ENCODE measurements around the gene PCED1B.
"Not testable (repeated sequence)": the region's sequence is repeated elsewhere in the genome, so short reads cannot be mapped to it uniquely, and the experiment has no call there.

Gene PCED1B

DNA sequence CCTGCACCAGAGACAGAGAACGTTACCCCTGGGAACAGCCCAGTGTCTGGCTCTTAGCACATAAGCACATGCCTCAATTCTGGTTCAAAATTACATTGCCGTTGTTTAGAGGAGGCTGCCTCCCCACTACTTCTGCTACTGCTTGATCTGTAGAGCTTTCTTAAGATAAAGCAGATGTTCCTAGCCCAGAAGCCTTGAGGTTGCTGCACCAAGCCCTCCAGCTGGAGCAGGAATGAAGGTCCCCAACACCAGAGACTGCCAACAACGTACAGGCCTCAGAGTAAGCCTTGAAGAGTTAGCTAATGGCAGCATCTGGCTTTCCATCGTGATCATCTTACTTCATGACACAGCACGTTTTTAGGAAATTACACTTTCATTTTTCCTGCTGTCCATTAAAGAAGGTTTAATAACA, 35.1 kb downstream of the PCED1B start:
- no peak overlapping the region for H3K9ac ChIP-seq (ENCODE audit: low read length)
- H2BK12ac ChIP-seq (ENCODE audit: low read length), result no peak overlapping the region
- H2BK5ac ChIP-seq (ENCODE audit: low read depth, low read length, poor library complexity), result no peak overlapping the region
- H4K8ac ChIP-seq (ENCODE audit: low read depth, low read length), result no peak overlapping the region
- no peak overlapping the region for H3K23ac ChIP-seq (ENCODE audit: low read length)
- no peaks in the 10 kb centered on the region for H3K27me3 ChIP-seq (ENCODE audit: insufficient read depth, low read length)
- H3K18ac ChIP-seq (ENCODE audit: low read length), result no peak overlapping the region
- H4K91ac ChIP-seq (ENCODE audit: low read depth, low read length), result no peak overlapping the region
- H3K36me3 ChIP-seq (ENCODE audit: control insufficient read depth in 1 of 2, insufficient read depth in 2 of 2, low read length in 2 of 2), result no peaks in the 10 kb centered on the region
- no peak overlapping the region for H4K12ac ChIP-seq (ENCODE audit: low read depth, low read length)
- H3K4me2 ChIP-seq (ENCODE audit: low read length), result no peak overlapping the region
- H2AK5ac ChIP-seq (ENCODE audit: low read length), result no peak overlapping the region
- H3K9me3 ChIP-seq (ENCODE audit: insufficient read depth, low read depth, low read length), result no peaks in the 10 kb centered on the region
- no peak overlapping the region for H3K14ac ChIP-seq (ENCODE audit: low read length)
- no peaks in the 10 kb centered on the region for H3K79me1 ChIP-seq (ENCODE audit: low read length)
- no peak overlapping the region for H3K4me3 ChIP-seq (ENCODE audit: low read depth, low read length)
- WGBS (ENCODE audit: extremely low coverage, insufficient coverage, insufficient read length), result no CpG with 5 or more reads among the region's 5 CpGs
- no peak overlapping the region for H3K4ac ChIP-seq (ENCODE audit: low read depth, low read length)
- H2AFZ ChIP-seq (ENCODE audit: insufficient read depth, low read length, poor library complexity), result no peak overlapping the region
- no peaks in the 10 kb centered on the region for H3K79me2 ChIP-seq (ENCODE audit: control insufficient read depth, insufficient read depth, low read length, poor library complexity)
- no peaks in the 10 kb centered on the region for H3K4me1 ChIP-seq (ENCODE audit: control insufficient read depth in 1 of 2, insufficient read depth in 2 of 2, low read length in 2 of 2)
- H3K27ac ChIP-seq (ENCODE audit: low read depth, low read length), result no peak overlapping the region
- DNase-seq, result no peak
- H2BK120ac ChIP-seq (ENCODE audit: insufficient read depth, low read length, poor library complexity), result no peak overlapping the region

DNA sequence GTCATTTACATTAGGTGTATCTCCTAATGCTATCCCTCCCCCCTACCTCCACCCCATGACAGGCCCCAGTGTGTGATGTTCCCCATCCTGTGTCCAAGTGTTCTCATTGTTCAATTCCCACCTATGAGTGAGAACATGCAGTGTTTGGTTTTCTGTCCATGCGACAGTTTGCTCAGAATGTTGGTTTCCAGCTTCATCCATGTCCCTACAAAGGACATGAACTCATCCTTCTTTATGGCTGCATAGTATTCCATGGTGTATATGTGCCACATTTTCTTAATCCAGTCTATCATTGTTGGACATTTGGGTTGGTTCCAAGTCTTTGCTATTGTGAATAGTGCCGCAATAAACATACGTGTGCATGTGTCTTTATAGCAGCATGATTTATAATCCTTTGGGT, 37.9 kb downstream of the PCED1B start:
- not testable (repeated sequence) for H3K27me3 ChIP-seq (ENCODE audit: insufficient read depth, low read length); H3K4ac ChIP-seq (ENCODE audit: low read depth, low read length); H3K9ac ChIP-seq (ENCODE audit: low read length); H4K12ac ChIP-seq (ENCODE audit: low read depth, low read length); H3K14ac ChIP-seq (ENCODE audit: low read length); H4K91ac ChIP-seq (ENCODE audit: low read depth, low read length); H4K8ac ChIP-seq (ENCODE audit: low read depth, low read length); H3K27ac ChIP-seq (ENCODE audit: low read depth, low read length); H3K4me2 ChIP-seq (ENCODE audit: low read length); H3K79me1 ChIP-seq (ENCODE audit: low read length); H2BK120ac ChIP-seq (ENCODE audit: insufficient read depth, low read length, poor library complexity); H2AK5ac ChIP-seq (ENCODE audit: low read length); H2BK5ac ChIP-seq (ENCODE audit: low read depth, low read length, poor library complexity); H2BK12ac ChIP-seq (ENCODE audit: low read length); H3K23ac ChIP-seq (ENCODE audit: low read length); H3K9me3 ChIP-seq (ENCODE audit: insufficient read depth, low read depth, low read length); DNase-seq; H3K79me2 ChIP-seq (ENCODE audit: control insufficient read depth, insufficient read depth, low read length, poor library complexity); H3K36me3 ChIP-seq (ENCODE audit: control insufficient read depth in 1 of 2, insufficient read depth in 2 of 2, low read length in 2 of 2); H2AFZ ChIP-seq (ENCODE audit: insufficient read depth, low read length, poor library complexity); H3K4me3 ChIP-seq (ENCODE audit: low read depth, low read length); H3K18ac ChIP-seq (ENCODE audit: low read length); H3K4me1 ChIP-seq (ENCODE audit: control insufficient read depth in 1 of 2, insufficient read depth in 2 of 2, low read length in 2 of 2)
- WGBS (ENCODE audit: extremely low coverage, insufficient coverage, insufficient read length), result no CpG with 5 or more reads among the region's 3 CpGs

DNA sequence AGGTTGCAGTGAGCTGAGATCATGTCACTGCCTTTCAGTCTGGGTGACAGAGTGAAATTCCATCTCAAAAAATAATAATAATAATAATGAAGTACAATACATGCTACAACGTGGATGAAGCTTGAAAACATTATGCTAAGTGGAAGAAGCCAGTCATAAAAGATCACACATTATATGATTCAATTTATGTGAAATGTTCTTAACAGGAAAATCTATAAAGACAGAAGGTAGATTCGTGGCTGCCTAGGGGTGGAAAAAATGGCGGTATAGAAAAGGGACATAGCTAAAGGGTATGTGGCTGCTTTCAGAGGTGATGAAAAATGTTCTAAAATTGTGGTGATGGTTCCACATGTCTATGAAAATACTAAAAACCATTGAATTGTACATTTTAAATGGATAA, 41.3 kb downstream of the PCED1B start:
- no peak overlapping the region for H3K4me2 ChIP-seq (ENCODE audit: low read length)
- H3K4me3 ChIP-seq (ENCODE audit: low read depth, low read length), result no peak overlapping the region
- H2AK5ac ChIP-seq (ENCODE audit: low read length), result no peak overlapping the region
- no peaks in the 10 kb centered on the region for H3K27me3 ChIP-seq (ENCODE audit: insufficient read depth, low read length)
- DNase-seq, result no peak
- H2BK12ac ChIP-seq (ENCODE audit: low read length), result no peak overlapping the region
- H3K79me1 ChIP-seq (ENCODE audit: low read length), result no peaks in the 10 kb centered on the region
- WGBS (ENCODE audit: extremely low coverage, insufficient coverage, insufficient read length), result no CpG with 5 or more reads among the region's 3 CpGs
- H2AFZ ChIP-seq (ENCODE audit: insufficient read depth, low read length, poor library complexity), result no peak overlapping the region
- H3K9ac ChIP-seq (ENCODE audit: low read length), result no peak overlapping the region
- H3K79me2 ChIP-seq (ENCODE audit: control insufficient read depth, insufficient read depth, low read length, poor library complexity), result no peaks in the 10 kb centered on the region
- H3K18ac ChIP-seq (ENCODE audit: low read length), result no peak overlapping the region
- no peaks in the 10 kb centered on the region for H3K9me3 ChIP-seq (ENCODE audit: insufficient read depth, low read depth, low read length)
- H2BK120ac ChIP-seq (ENCODE audit: insufficient read depth, low read length, poor library complexity), result no peak overlapping the region
- no peak overlapping the region for H3K23ac ChIP-seq (ENCODE audit: low read length)
- no peak overlapping the region for H3K4ac ChIP-seq (ENCODE audit: low read depth, low read length)
- H4K12ac ChIP-seq (ENCODE audit: low read depth, low read length), result no peak overlapping the region
- H4K91ac ChIP-seq (ENCODE audit: low read depth, low read length), result no peak overlapping the region
- H3K36me3 ChIP-seq (ENCODE audit: control insufficient read depth in 1 of 2, insufficient read depth in 2 of 2, low read length in 2 of 2), result no peaks in the 10 kb centered on the region
- no peak overlapping the region for H3K14ac ChIP-seq (ENCODE audit: low read length)
- H3K27ac ChIP-seq (ENCODE audit: low read depth, low read length), result no peak overlapping the region
- no peak overlapping the region for H2BK5ac ChIP-seq (ENCODE audit: low read depth, low read length, poor library complexity)
- H4K8ac ChIP-seq (ENCODE audit: low read depth, low read length), result no peak overlapping the region
- no peaks in the 10 kb centered on the region for H3K4me1 ChIP-seq (ENCODE audit: control insufficient read depth in 1 of 2, insufficient read depth in 2 of 2, low read length in 2 of 2)

DNA sequence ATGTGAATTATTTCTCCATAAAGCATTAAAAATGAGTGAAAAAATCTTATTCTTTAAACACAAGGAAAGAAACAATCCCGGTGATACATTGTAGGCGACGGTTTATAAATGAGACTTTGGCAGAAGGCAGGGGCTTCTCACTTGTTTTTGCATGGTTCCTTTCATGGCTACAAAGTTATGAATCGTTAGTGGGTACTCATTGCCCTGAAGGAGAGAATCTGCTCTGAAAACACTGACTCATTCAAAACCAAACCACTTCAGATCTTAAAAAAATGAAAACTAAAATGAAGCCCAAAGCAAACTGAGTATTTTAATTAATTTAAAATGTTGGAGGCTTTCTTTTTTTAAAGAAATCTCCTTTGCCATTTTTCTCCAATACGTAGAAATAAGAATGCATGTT, 41.7 kb downstream of the PCED1B start:
- no peaks in the 10 kb centered on the region for H3K27me3 ChIP-seq (ENCODE audit: insufficient read depth, low read length)
- H3K9ac ChIP-seq (ENCODE audit: low read length), result no peak overlapping the region
- no peak overlapping the region for H3K18ac ChIP-seq (ENCODE audit: low read length)
- no peak overlapping the region for H4K8ac ChIP-seq (ENCODE audit: low read depth, low read length)
- H3K14ac ChIP-seq (ENCODE audit: low read length), result no peak overlapping the region
- no peak overlapping the region for H2BK5ac ChIP-seq (ENCODE audit: low read depth, low read length, poor library complexity)
- WGBS (ENCODE audit: extremely low coverage, insufficient coverage, insufficient read length), result no CpG with 5 or more reads among the region's 5 CpGs
- DNase-seq, result no peak
- H2AFZ ChIP-seq (ENCODE audit: insufficient read depth, low read length, poor library complexity), result no peak overlapping the region
- no peak overlapping the region for H3K4me3 ChIP-seq (ENCODE audit: low read depth, low read length)
- H3K23ac ChIP-seq (ENCODE audit: low read length), result no peak overlapping the region
- no peaks in the 10 kb centered on the region for H3K9me3 ChIP-seq (ENCODE audit: insufficient read depth, low read depth, low read length)
- no peak overlapping the region for H2AK5ac ChIP-seq (ENCODE audit: low read length)
- H2BK120ac ChIP-seq (ENCODE audit: insufficient read depth, low read length, poor library complexity), result no peak overlapping the region
- H3K79me2 ChIP-seq (ENCODE audit: control insufficient read depth, insufficient read depth, low read length, poor library complexity), result no peaks in the 10 kb centered on the region
- H3K4me1 ChIP-seq (ENCODE audit: control insufficient read depth in 1 of 2, insufficient read depth in 2 of 2, low read length in 2 of 2), result no peaks in the 10 kb centered on the region
- H4K91ac ChIP-seq (ENCODE audit: low read depth, low read length), result no peak overlapping the region
- H3K79me1 ChIP-seq (ENCODE audit: low read length), result no peaks in the 10 kb centered on the region
- H3K4me2 ChIP-seq (ENCODE audit: low read length), result no peak overlapping the region
- H3K36me3 ChIP-seq (ENCODE audit: control insufficient read depth in 1 of 2, insufficient read depth in 2 of 2, low read length in 2 of 2), result no peaks in the 10 kb centered on the region
- H3K4ac ChIP-seq (ENCODE audit: low read depth, low read length), result no peak overlapping the region
- H3K27ac ChIP-seq (ENCODE audit: low read depth, low read length), result no peak overlapping the region
- no peak overlapping the region for H4K12ac ChIP-seq (ENCODE audit: low read depth, low read length)
- H2BK12ac ChIP-seq (ENCODE audit: low read length), result no peak overlapping the region

Data from trophoblast cell (in vitro differentiated cells and primary cell).